Loucy (cell line): Measurements from ENCODE around the gene DEFB110.

Experiments
- H2AFZ ChIP-seq: fragments of 200-600 bp; sonication (generic); 2 replicates; pipeline ENCODE4 v1.6.0; 2016; ENCODE audit warnings: antibody characterized with exemption, mild to moderate bottlenecking, low read length, moderate library complexity
- H3F3A ChIP-seq: fragments of 200-600 bp; 2 replicates; pipeline ENCODE4 v1.6.0; 2016; ENCODE audit warnings: antibody characterized with exemption, low read depth, mild to moderate bottlenecking
- H3K27me3 ChIP-seq: fragments of 200-600 bp; sonication (generic); 2 replicates; pipeline ENCODE4 v1.6.1; 2014; ENCODE audit warnings: low read length, mild to moderate bottlenecking; ENCODE audit not compliant: insufficient read depth, poor library complexity, severe bottlenecking
- H3K36me3 ChIP-seq: fragments of 200-600 bp; sonication (generic); 2 replicates; pipeline ENCODE4 v1.6.1; 2016; ENCODE audit warnings: low read length; ENCODE audit not compliant: insufficient read depth
- H3K4me1 ChIP-seq: fragments of 200-600 bp; sonication (generic); 2 replicates; pipeline ENCODE4 v1.5.1; 2014; ENCODE audit warnings: low read length, mild to moderate bottlenecking; ENCODE audit not compliant: insufficient read depth, poor library complexity, severe bottlenecking
- H3K4me2 ChIP-seq: fragments of 200-600 bp; sonication (generic); 2 replicates; pipeline ENCODE4 v1.6.0; 2014; ENCODE audit warnings: antibody characterized with exemption, low read length, low read depth, mild to moderate bottlenecking; ENCODE audit not compliant: poor library complexity, severe bottlenecking
- H3K4me3 ChIP-seq: fragments of 200-600 bp; sonication (generic); 2 replicates; pipeline ENCODE4 v1.5.1; 2014; ENCODE audit warnings: low read length, mild to moderate bottlenecking, mixed read lengths; ENCODE audit not compliant: poor library complexity, severe bottlenecking
- H3K79me2 ChIP-seq: fragments of 200-600 bp; sonication (generic); 2 replicates; pipeline ENCODE4 v1.6.1; 2014; ENCODE audit warnings: low read length; ENCODE audit not compliant: insufficient read depth
- H3K9ac ChIP-seq: fragments of 200-600 bp; sonication (generic); 2 replicates; pipeline ENCODE4 v1.6.0; 2014; ENCODE audit warnings: mild to moderate bottlenecking, low read depth, low read length, moderate library complexity; ENCODE audit not compliant: poor library complexity, severe bottlenecking
- H3K9me2 ChIP-seq: fragments of 200-600 bp; sonication (generic); replicated peaks from 2 replicates; pipeline ENCODE4 v1.6.1; 2016; ENCODE audit warnings: low read depth, low read length, mixed read lengths
- H3K9me3 ChIP-seq: fragments of 200-600 bp; sonication (generic); 2 replicates; pipeline ENCODE4 v1.6.1; 2014; ENCODE audit warnings: mild to moderate bottlenecking, antibody characterized with exemption, low read length, low read depth; ENCODE audit not compliant: insufficient read depth
- H4K20me1 ChIP-seq: fragments of 200-600 bp; sonication (generic); 2 replicates; pipeline ENCODE4 v1.6.0; 2014; ENCODE audit warnings: antibody characterized with exemption, low read length, mild to moderate bottlenecking; ENCODE audit not compliant: insufficient read depth, poor library complexity, severe bottlenecking
- EZH2phosphoT487 ChIP-seq: fragments of 200-600 bp; IDR thresholded peaks from 2 replicates; pipeline ENCODE4 v1.6.1; 2018; ENCODE audit warnings: antibody characterized with exemption, mild to moderate bottlenecking, moderate library complexity, borderline replicate concordance
- TF ChIP-seq, protein P1 (sequence below): fragments of 200-600 bp; sonication (generic); conservative IDR thresholded peaks from 2 replicates; pipeline ENCODE4 v1.5.1; 2014; ENCODE audit warnings: mild to moderate bottlenecking, antibody characterized with exemption, low read length

The DEFB110 gene

GRCh38 chr6:49980898-49981297, 40.9 kb downstream of the DEFB110 start:
- Histone ChIP-seq H3K36me3 (no peaks in the 10 kb centered on the region), H3K4me1 (peaks cover 6% of the 10 kb centered on the region), H3K27me3 (no peaks in the 10 kb centered on the region), H3K4me2 (no peak overlapping the region), H3F3A (no peaks in the 10 kb centered on the region), H4K20me1 (no peaks in the 10 kb centered on the region), H3K9me3 (no peaks in the 10 kb centered on the region), H3K9me2 (no peaks in the 10 kb centered on the region), H3K4me3 (no peak overlapping the region), H3K79me2 (no peaks in the 10 kb centered on the region), H3K9ac (no peak overlapping the region), H2AFZ (no peak overlapping the region)
- TF ChIP-seq, protein P1, sequence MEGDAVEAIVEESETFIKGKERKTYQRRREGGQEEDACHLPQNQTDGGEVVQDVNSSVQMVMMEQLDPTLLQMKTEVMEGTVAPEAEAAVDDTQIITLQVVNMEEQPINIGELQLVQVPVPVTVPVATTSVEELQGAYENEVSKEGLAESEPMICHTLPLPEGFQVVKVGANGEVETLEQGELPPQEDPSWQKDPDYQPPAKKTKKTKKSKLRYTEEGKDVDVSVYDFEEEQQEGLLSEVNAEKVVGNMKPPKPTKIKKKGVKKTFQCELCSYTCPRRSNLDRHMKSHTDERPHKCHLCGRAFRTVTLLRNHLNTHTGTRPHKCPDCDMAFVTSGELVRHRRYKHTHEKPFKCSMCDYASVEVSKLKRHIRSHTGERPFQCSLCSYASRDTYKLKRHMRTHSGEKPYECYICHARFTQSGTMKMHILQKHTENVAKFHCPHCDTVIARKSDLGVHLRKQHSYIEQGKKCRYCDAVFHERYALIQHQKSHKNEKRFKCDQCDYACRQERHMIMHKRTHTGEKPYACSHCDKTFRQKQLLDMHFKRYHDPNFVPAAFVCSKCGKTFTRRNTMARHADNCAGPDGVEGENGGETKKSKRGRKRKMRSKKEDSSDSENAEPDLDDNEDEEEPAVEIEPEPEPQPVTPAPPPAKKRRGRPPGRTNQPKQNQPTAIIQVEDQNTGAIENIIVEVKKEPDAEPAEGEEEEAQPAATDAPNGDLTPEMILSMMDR, result no peak
- TF ChIP-seq EZH2phosphoT487, result no peak

DNA sequence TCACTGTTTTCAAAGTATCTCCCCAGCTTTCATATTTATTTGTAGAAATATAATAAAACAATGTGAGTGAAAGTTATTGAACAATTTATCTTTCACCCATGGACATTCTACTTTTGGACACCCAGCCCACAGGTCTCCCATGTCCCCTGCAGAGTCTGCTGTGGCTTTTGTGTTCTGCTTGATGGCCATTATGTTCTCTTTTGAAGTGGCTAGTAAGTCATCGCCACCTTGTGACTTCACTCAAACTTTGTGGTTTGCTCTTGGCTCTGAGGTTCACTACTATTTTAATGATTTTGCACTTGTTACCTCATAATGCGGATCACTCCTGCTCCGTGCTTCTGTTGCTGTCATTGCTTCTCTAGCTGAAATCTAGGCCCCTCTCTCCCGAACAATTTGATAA, 42.2 kb downstream of the DEFB110 start:
- peak overlapping the region; percentile 20 for H3K4me2 ChIP-seq
- no peak overlapping the region for H3K9ac ChIP-seq
- no peaks in the 10 kb centered on the region for H3K9me2 ChIP-seq
- H3K4me3 ChIP-seq, result no peak overlapping the region
- no peaks in the 10 kb centered on the region for H3K9me3 ChIP-seq
- no peaks in the 10 kb centered on the region for H3K27me3 ChIP-seq
- H2AFZ ChIP-seq, result no peak overlapping the region
- TF ChIP-seq, protein P1, result no peak
- no peak for TF ChIP-seq EZH2phosphoT487
- no peaks in the 10 kb centered on the region for H3K36me3 ChIP-seq
- no peaks in the 10 kb centered on the region for H3F3A ChIP-seq
- no peaks in the 10 kb centered on the region for H3K79me2 ChIP-seq
- peaks cover 6% of the 10 kb centered on the region for H3K4me1 ChIP-seq
- H4K20me1 ChIP-seq, result no peaks in the 10 kb centered on the region

DNA sequence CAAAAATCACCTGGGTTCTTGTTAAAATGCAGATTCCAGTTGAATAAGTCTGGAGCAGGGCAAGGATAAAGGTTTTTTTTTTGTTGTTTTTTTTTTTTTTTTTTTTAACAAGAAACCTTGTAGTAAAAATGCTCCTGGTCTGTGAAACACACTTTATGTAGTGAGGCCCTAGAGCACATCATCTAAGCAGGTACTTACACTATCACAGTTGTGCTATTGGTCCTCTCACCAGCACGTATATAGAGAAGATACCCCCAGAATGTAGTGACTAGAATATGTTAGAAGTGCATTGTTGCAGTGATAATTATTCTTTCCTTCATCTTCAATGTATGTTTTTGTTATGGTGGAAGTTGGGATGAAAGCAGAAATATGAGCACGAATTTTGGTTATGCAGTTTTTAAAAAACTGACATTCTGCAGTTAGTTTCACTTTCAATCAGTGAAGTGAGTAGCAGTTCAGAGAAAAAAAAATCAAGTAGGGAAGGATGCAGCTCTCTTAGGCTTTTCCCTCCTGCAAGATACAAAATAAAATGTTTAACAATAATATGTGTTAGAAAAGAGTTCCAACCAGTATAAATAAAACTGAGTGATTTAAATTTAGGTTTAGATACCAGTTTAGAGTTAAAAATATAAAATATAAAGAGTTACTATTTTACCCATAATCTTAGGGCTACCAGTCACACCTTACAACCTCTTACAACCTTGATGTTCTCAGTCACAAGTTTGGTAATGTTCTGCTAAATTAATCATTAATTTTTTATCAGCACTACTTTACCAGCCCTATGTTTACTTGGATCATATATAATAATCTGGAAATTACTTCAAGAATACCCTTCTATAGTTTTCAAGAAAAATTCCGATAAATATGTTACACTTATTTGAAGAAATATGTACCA, 43.2 kb downstream of the DEFB110 start:
- peak overlapping the region; percentile 86 for H2AFZ ChIP-seq
- no peaks in the 10 kb centered on the region for H3K9me3 ChIP-seq
- H3K36me3 ChIP-seq, result no peaks in the 10 kb centered on the region
- H3F3A ChIP-seq, result no peaks in the 10 kb centered on the region
- peaks cover 6% of the 10 kb centered on the region for H3K4me1 ChIP-seq
- H3K4me3 ChIP-seq, result peak overlapping the region; percentile 69
- no peaks in the 10 kb centered on the region for H3K27me3 ChIP-seq
- no peaks in the 10 kb centered on the region for H3K79me2 ChIP-seq
- no peaks in the 10 kb centered on the region for H4K20me1 ChIP-seq
- H3K9me2 ChIP-seq, result no peaks in the 10 kb centered on the region
- no peak overlapping the region for H3K9ac ChIP-seq
- H3K4me2 ChIP-seq, result peak overlapping the region; percentile 64
- TF ChIP-seq, protein P1, result no peak
- no peak for TF ChIP-seq EZH2phosphoT487
